ENCODE measurements around the gene IGHMBP2. TPM values are rescaled to one million over a fixed set of nuclear protein-coding genes. Genes with fewer than 3 reads are reported as not detected.
"Not testable (repeated sequence)": the region's sequence is repeated elsewhere in the genome, so short reads cannot be mapped to it uniquely, and the experiment has no call there.

The IGHMBP2 gene
- 28.7 and 32.0 TPM in 2 replicates for total RNA-seq

DNA sequence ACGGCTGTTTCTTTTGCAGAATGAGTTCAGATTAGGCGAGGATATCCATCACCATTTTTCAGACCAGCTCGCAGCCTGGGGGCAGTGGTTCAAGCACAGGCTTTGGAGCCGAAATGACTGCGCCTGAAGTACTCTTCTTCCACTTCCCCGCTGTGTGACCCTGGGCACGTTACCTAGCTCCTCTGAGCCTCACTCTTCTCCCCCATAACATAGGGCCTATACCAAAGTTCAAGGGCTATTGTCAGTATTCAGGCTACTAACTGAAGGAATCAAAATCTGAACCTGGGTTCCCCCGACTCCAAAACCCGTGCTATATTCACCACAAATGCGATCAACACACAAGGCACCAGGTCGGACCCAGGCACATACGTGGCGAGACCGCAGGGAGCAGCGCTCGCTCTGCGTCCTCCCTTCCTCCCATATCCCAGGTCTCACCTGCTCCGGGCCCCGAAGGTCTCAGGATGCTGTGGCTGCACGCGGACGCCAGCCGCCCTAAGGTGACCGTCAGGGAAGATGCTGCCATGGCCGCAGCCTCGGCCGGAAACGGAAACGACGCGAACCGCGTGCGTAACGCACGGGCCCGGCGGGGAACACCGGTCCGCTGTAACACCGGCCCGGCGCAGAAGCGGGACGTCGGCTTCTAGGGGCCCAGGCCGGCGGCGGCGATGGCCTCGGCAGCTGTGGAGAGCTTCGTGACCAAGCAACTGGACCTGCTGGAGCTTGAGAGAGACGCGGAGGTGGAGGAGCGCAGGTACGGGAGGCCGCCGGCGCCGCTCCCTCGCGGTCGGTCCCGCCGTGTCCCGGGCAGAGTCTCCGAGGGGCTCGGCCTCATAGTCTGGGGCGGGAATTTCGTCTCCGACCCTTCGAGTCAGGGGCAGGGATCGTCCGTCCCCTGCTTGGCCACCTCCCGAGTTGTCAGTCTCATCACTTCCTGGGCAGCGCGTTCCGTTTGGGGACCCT lies at the start of gene IGHMBP2, which contains the start of gene MRPL21:
TSS of gene IGHMBP2 (plus strand) at position 604 of the 960 bp plus-strand sequence. CDS start at position 666, 62 bp downstream.
TSS of gene MRPL21 (minus strand) at position 545 of the 960 bp plus-strand sequence. CDS start at position 523, 22 bp downstream.
- intact Hi-C loops (cut with micrococcal nuclease), result loop anchor here (1.0 to 5.0 kb wide), 8 partner anchors 60 to 771 kb away; partner anchors contain the start of genes LTO1, PPP6R3, TESMIN and TPCN2

DNA sequence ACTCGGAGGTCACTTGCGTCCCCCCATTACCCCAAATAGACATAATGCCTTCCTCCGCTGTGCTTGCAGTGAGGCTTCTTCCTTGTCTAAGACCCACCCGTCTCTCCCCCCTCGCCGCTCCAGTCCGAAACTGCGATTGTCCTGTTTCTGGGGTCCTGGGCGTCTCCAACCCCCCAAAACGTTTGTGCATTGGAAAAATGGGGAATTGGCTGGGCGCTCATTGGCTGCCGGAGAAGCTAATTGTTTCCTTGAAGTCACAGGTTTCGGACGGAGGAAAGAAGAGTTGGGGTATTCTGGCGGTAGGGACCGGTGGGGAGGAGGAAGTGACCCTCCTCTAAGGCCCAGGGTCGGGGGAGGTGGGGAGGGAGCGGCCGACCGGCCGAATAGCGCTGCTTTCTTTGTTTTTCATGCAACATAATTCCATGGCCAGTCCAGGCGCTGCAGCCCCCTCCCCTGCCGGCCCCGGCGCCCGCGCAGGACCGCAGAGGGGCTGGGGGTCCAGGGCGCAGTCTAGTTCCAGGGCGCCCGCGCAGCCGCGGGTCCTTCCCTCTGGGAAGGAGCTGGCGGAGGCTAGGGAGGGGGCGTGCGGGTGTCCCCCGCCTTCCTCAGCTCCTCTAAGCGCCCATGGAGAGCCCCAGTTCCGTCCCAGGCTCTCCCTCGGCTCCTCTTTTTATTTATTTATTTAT lies 49.3 kb upstream of the IGHMBP2 start:
- intact Hi-C loops (cut with micrococcal nuclease), result no loop called here

DNA sequence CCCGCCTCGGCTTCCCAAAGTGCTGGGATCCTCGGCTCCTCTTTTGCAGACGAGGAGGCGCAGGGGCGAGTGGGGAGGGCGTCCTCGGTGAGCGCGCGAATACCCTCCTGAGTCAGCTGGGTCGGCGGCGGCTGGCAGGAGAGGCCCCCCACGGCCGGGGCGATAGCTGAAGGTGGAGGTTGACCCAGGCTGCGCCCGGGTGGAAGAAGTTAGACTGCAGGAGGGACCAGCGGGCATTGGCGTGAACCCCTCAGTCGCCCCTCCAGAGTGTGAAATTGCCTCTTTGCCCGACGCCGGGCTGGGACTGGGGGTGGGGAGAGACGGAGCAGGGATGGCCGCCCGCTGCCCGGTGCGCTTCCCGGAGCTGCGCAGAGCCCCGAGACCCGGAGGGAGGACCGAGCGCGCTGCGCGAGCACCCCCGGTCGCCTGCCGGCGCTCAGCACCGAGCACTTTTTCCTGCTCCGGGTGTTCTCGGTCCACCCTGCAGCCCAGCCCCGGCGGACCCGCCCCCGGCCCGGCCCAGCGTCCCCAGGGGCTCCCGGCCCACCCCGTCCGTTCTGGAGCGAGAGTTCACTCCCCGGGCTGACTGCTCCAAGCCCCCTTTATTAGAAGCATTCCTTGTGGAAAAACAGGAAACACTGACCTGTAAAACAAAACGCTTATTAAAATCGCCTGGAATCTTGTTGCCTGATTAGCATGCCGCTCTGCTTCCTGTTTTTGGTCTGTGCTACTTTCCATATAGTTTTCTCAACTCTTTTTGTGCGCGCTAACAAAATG lies 48.3 kb upstream of the IGHMBP2 start:
- intact Hi-C loops (cut with micrococcal nuclease), result no loop called here

DNA sequence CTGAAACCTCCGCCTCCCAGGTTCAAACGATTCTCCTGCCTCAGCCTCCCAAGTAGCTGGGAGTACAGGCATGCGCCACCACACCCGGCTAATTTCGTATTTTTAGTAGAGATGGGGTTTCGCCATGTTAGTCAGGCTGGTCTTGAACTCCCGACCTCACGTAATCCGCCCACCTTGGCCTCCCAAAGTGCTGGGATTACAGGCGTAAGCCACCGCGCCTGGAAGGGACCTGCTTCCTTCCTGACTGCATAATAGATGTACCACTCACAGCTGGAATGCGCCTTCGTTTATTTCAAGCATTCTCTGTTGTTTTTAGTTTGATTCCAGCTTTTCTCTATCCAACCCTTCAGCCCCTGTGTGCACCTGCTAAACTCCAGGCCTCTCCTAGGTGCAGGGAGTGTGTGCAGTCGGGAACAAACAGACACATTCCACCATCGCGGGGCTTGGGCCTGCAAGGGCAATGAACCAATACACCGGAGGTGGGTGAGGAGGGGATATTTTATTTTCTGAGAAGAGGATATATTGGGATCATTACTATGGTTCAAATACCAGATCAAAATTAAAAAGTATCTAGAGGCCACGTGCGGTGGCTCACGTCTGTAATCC lies 47.2 kb upstream of the IGHMBP2 start:
- intact Hi-C loops (cut with micrococcal nuclease), result not testable (repeated sequence)

- intact Hi-C loops (cut with micrococcal nuclease), result no loop called here
These were observed 46.6 kb upstream of the IGHMBP2 start for GRCh38 chr11:68857037-68857586.

- intact Hi-C loops (cut with micrococcal nuclease), result no loop called here
These were observed 44.6 kb upstream of the IGHMBP2 start for GRCh38 chr11:68859123-68859522.

DNA sequence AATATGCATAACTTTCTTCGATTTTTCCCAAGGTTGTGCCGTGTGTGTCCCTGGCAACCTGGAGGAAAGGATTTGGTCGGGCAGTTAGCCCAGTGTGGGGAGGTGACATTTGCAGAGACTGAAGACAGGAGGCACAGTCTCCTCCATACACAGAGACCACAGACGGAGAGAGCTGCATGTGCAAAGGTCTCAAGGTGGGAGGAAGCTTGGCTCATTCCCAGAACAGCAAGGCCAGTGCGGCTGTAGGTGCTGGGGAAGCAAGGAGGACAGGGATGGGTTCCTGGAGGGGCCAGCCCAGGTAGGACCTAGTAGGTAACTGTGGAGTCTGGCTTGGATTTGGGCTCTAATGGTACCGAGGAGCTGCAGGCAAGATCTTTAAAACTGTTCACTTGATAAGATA lies 41.3 kb upstream of the IGHMBP2 start:
- intact Hi-C loops (cut with micrococcal nuclease), result no loop called here

DNA sequence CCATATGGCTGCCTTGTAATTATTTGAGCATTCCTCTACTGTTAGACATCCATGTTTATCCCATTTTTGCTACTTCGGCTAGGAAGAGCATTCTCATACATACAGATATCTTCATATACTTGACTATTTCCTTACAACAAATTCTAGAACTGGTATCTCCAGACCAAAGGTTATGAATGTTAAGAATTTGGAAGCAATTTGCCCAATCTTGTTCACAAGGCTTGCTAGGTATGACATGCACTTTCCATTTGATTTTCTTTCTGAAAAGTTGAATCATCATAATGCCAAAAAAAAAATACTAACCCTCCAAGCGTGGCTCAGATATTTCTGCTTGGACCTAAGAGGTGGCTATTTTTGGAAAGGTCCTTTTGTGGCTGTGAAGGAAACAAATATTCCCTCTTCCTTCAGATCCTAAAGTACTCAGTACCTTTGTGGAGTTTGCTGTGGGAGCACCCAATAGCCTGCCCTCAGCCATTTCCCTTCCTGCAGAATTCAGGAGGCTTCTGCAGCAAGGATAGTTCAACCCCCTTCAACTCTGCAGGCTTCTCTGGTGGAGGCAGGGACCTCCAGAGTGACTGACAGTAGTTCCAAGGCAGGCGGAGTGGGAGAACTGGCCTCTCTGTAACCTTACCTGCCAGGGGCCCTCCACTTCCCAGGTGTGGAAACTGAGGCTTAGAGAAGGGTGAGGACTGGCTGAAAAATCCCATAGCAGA lies 40.0 kb upstream of the IGHMBP2 start:
- intact Hi-C loops (cut with micrococcal nuclease), result no loop called here

DNA sequence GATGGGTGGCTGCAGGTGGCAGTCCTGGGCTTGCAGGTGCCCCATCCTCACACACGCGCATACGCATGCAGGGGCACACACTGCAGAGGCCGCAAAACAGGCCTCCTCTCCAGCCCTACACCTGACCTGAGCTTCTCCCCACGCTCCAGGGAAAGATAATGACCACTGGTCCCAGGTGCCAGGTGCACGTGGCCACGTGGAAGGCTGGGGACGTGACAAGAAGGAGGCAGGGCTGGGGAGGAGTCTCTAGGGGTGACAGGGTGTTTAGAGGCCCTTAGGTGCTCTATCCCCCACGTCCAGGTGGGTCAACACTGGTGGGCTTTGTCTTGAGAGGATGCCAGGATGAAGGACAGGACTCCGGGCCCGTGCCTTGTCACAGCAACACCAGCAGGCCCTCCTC lies 38.5 kb upstream of the IGHMBP2 start:
- intact Hi-C loops (cut with micrococcal nuclease), result no loop called here

DNA sequence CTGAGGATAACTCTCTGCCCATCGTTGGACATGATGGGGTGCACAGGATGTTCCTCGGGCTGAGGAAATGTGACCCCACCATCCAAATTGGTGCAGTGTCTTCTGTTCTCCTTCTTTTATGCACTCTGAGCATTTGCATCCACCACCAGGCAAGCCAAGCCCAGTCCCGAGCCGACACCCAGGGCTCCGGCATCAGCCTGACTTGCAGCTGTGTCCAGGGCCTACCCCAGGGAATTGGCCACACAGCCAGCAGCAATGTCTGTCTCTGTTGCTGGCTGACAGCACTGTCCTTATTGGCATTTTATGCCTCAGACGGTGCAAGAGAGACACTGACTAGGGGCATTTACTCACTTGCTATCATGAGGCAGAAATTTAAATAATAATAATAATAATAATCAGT lies 36.6 kb upstream of the IGHMBP2 start:
- intact Hi-C loops (cut with micrococcal nuclease), result no loop called here

DNA sequence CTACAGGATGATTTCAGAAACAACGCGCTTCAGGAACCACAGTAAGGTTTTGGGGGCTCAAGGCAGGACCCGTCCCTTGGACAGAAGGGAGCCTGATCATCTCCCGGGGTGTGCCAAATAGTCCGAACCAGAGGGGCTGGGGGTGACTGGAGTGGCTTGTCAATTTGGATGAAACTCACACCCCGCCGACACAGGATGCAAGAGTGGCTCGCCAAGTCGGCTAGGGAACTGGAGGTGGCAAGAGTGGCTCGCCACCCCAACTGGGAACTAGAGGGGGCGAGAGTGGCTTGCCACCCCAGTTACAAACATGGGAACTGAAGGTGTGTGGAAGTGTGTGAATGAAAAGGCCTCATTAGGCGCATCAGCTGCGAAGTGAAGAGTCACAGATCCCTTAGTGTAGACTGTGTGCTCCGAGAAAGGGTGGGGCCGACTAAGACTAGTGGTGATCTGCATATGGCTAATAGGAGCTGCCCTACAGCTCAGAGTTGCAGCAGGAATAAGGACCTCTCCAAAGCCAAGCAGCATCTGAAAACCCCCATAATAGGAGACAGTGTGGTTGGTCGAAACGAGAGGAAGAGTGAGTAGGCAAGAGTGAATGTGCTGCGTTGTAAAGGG lies 35.4 kb upstream of the IGHMBP2 start:
- intact Hi-C loops (cut with micrococcal nuclease), result no loop called here

DNA sequence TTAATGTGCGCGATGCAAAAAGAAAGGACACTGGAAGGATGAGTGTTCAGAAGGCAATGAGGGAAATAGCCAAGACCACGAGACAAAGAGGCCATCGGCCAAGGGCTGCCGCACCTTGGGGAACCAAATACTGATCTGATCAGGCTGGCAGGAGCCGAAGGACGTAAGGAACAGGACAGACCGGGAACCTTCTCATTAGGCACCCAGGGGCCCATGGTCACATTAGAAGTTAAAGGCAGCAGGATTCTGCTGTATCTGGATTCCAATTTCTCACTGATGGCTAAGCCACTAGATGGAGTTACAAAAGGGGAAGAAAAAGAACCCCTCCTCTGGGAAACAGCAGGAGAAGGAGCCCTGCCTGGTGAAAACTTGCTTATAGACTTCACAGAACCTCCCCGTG lies 33.2 kb upstream of the IGHMBP2 start:
- intact Hi-C loops (cut with micrococcal nuclease), result no loop called here

- intact Hi-C loops (cut with micrococcal nuclease), result no loop called here
These were observed 31.3 kb upstream of the IGHMBP2 start for GRCh38 chr11:68872216-68873003.

GRCh38 chr11:68878022-68878421 lies 25.7 kb upstream of the IGHMBP2 start:
- intact Hi-C loops (cut with micrococcal nuclease), result no loop called here

DNA sequence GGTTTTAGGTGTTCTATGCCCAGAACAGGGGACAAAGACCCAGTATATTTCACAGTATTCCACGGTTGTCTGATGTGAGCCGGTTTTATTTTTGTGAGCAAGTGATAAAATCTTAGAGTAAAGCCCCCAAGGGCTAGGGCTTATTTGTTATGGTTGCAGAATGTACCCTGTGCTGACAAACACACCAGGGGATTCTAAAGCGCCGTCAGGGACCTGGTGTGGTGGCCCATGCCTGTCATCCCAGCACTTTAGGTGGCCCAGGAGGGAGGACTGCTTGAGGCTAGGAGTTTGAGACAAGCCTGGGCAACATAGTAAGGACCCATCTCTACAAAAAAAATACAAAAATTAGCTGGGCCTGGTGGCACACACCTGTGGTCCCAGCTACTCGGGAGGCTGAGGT lies 22.8 kb upstream of the IGHMBP2 start:
- intact Hi-C loops (cut with micrococcal nuclease), result no loop called here

DNA sequence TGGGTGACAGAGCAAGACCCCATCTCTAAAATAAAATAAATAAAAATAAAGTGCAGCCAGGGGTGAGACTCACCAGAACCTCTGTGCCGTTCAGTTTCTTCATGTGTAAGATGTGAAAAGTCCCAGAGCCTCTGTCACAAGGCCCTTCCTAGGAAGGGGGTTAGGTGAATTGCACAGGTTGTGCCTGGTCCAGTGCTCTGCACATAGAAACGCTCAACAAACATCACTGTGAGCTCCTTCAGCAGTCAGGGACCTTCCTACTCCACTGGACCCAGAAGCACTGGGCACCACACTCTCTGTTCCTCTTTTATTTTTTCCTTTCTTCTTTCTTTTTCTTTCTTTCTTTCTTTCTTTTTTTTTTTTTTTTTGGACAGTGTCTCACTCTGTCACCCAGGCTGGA lies 22.4 kb upstream of the IGHMBP2 start:
- intact Hi-C loops (cut with micrococcal nuclease), result no loop called here

DNA sequence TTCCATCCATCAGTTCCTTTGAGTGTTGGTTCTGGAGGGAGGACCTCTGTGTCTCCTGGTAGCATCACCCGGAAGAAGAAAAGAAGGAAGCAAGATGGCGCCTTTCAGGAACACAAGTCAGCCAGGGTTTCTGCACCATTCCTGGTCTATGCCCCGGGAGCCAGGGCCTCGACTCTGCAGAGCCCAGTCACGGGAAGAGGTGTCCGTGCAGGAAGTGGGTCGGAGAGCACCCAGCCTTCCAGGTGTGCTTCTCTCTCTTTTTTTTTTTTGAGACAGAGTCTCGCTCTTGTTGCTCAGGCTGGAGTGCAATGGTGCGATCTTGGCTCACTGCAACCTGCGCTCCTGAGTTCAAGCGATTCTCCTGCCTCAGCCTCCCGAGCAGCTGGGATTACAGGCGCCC lies 21.3 kb upstream of the IGHMBP2 start:
- intact Hi-C loops (cut with micrococcal nuclease), result no loop called here

GRCh38 chr11:68884827-68885226 lies 18.9 kb upstream of the IGHMBP2 start:
- intact Hi-C loops (cut with micrococcal nuclease), result not testable (repeated sequence)

- intact Hi-C loops (cut with micrococcal nuclease), result no loop called here
These were observed 13.7 kb upstream of the IGHMBP2 start for GRCh38 chr11:68889948-68890446.
